Ascending aorta (tissue), 2 donors: ENCODE results near the gene VPS26B. TPM values are rescaled to one million over a fixed set of nuclear protein-coding genes. Genes with fewer than 3 reads are reported as not detected.
A peak's percentile ranks its signal among the peaks of the same experiment; 100 is the strongest.

Source experiments
- DNase-seq, 2 donors: peaks; one replicate each; pipeline ENCODE4 v3.0.0-alpha.2; 2019; ENCODE audit warnings: low spot score in 2 of 2
- H3K27ac ChIP-seq, 2 donors: fragments of 200-600 bp; sonication (generic); one replicate each; pipeline ENCODE4 v1.5.1; 2016 to 2017; ENCODE audit warnings: mild to moderate bottlenecking in 1 of 2
- H3K27me3 ChIP-seq: fragments of 200-600 bp; sonication (generic); one replicate; pipeline ENCODE4 v1.5.1; 2017
- H3K36me3 ChIP-seq, 2 donors: fragments of 200-600 bp; sonication (generic); one replicate each; pipeline ENCODE4 v1.5.1; 2016
- H3K4me1 ChIP-seq, 2 donors: fragments of 200-600 bp; sonication (generic); one replicate each; pipeline ENCODE4 v1.5.1; 2016 to 2017; ENCODE audit warnings: mild to moderate bottlenecking in 1 of 2
- H3K4me3 ChIP-seq, 2 donors: fragments of 200-600 bp; sonication (generic); one replicate each; pipeline ENCODE4 v1.5.1; 2016 to 2017; ENCODE audit warnings: mild to moderate bottlenecking in 1 of 2
- H3K9me3 ChIP-seq, 2 donors: fragments of 200-600 bp; sonication (generic); one replicate each; pipeline ENCODE4 v1.5.1; 2016
- CTCF ChIP-seq, 3 experiments: fragments of 200-600 bp in 2 of 3; fragments of 450-650 bp in 1 of 3; sonication (generic) in 2 of 3; IDR thresholded peaks; one replicate each; pipeline ENCODE4 v1.5.1; 2016 to 2019; ENCODE audit warnings: antibody characterized with exemption in 3 of 3, mild to moderate bottlenecking in 1 of 3, moderate library complexity in 1 of 3
- intact Hi-C: fragments of 100-400 bp; cut with DNase I; formaldehyde crosslinking; loops from one replicate; pipeline ENCODE4 v1.15.1; 2023
- total RNA-seq: library from RNA; depleted of rRNA; stranded (reverse); fragments of >200 nt; gene quantifications from one replicate; pipeline ENCODE4 v1.1.0, GENCODE V29; 2016

VPS26B gene
- total RNA-seq, 1 donor from 2014 or later: 18.0 TPM

GRCh38 chr11:134226806-134227325 is 2.4 kb downstream of the VPS26B start:
- DNase-seq: no peak
- no peaks in the 10 kb centered on the region for H3K36me3 ChIP-seq
- H3K4me1 ChIP-seq: peaks cover 19 to 27% of the 10 kb centered on the region in 2 donors
- intact Hi-C loops: no loop called here
- H3K27me3 ChIP-seq: no peaks in the 10 kb centered on the region
- no peak for TF ChIP-seq CTCF (IDR thresholded peaks at IDR 0.05)
- H3K27ac ChIP-seq: no peak overlapping the region
- peak overlapping the region in 1 of 2 donors; percentile 92 for H3K4me3 ChIP-seq
- H3K9me3 ChIP-seq: no peaks in the 10 kb centered on the region

GRCh38 chr11:134228625-134229024 is 4.2 kb downstream of the VPS26B start:
- no peaks in the 10 kb centered on the region for H3K9me3 ChIP-seq
- no peaks in the 10 kb centered on the region for H3K36me3 ChIP-seq
- H3K27me3 ChIP-seq: no peaks in the 10 kb centered on the region
- peaks cover 11 to 19% of the 10 kb centered on the region in 2 donors for H3K4me1 ChIP-seq
- intact Hi-C loops: no loop called here
- no peak overlapping the region for H3K4me3 ChIP-seq
- TF ChIP-seq CTCF (IDR thresholded peaks at IDR 0.05): no peak
- DNase-seq: no peak
- H3K27ac ChIP-seq: no peak overlapping the region

GRCh38 chr11:134229126-134229790 is 4.8 kb downstream of the VPS26B start:
- Histone ChIP-seq H3K27ac (no peak overlapping the region), H3K4me3 (no peak overlapping the region), H3K9me3 (no peaks in the 10 kb centered on the region), H3K36me3 (no peaks in the 10 kb centered on the region), H3K27me3 (no peaks in the 10 kb centered on the region), H3K4me1 (peaks cover 11 to 19% of the 10 kb centered on the region in 2 donors)
- DNase-seq: no peak
- no peak for TF ChIP-seq CTCF (IDR thresholded peaks at IDR 0.05)
- intact Hi-C loops: no loop called here

- no peak for DNase-seq
- intact Hi-C loops: no loop called here
These were observed 5.9 kb downstream of the VPS26B start for GRCh38 chr11:134230339-134230738.

GRCh38 chr11:134231958-134232659 is 7.6 kb downstream of the VPS26B start:
- H3K27me3 ChIP-seq: no peaks in the 10 kb centered on the region
- DNase-seq: peak in 1 of 2 donors; percentile 31
- TF ChIP-seq CTCF (IDR thresholded peaks at IDR 0.05): no peak
- no peak overlapping the region for H3K27ac ChIP-seq
- no peak overlapping the region for H3K4me3 ChIP-seq
- intact Hi-C loops: no loop called here
- no peaks in the 10 kb centered on the region for H3K9me3 ChIP-seq
- H3K36me3 ChIP-seq: peaks cover 5 to 17% of the 10 kb centered on the region in 2 donors
- H3K4me1 ChIP-seq: peaks cover 0 to 2% of the 10 kb centered on the region in 2 donors

More at GRCh38 chr11:134230339-134230738, 5.9 kb downstream of the VPS26B start:
- no peak for TF ChIP-seq CTCF (IDR thresholded peaks at IDR 0.05)
- H3K4me3 ChIP-seq: no peak overlapping the region
- H3K4me1 ChIP-seq: peaks cover 9 to 19% of the 10 kb centered on the region in 2 donors
- no peaks in the 10 kb centered on the region for H3K9me3 ChIP-seq
- peaks cover 5 to 6% of the 10 kb centered on the region in 2 donors for H3K36me3 ChIP-seq
- no peaks in the 10 kb centered on the region for H3K27me3 ChIP-seq
- H3K27ac ChIP-seq: no peak overlapping the region
